ENCODE results near the gene EPS8L1.
A peak's percentile ranks its signal among the peaks of the same experiment; 100 is the strongest.
"Not testable (repeated sequence)": the region's sequence is repeated elsewhere in the genome, so short reads cannot be mapped to it uniquely, and the experiment has no call there.

Gene EPS8L1

DNA sequence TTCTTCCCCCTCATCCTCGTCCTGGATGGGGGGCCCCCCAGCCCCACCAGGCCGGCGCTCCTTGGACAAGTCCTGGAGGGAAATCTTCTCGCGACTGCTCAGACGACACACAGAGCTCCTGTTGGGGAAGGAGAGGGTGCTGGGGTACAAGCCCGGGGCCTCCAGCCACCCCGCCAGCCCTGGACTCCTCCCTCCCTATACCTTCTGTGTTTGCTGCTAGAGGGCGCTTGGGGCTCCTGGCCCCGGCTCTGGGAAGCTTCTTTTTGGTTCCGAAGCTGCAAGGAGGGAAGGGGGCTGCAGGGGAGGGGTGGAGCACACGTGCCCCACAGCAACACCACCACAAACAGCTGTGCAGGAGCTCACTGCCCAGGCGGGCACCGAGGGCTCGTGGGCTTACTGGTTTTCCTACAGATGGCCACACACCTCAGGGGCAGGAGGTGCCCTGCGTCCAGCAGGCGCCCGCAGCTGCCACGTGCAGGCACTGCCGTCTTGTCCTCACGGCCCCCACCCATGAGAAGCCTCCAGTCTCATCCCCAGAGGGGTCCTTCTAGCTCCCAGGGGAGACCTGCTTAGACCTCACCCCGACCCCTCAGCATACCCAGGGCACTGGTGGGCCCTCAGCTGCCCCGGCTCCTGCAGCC lies 20.5 kb downstream of the EPS8L1 start:
- DNase-seq = no peak

DNA sequence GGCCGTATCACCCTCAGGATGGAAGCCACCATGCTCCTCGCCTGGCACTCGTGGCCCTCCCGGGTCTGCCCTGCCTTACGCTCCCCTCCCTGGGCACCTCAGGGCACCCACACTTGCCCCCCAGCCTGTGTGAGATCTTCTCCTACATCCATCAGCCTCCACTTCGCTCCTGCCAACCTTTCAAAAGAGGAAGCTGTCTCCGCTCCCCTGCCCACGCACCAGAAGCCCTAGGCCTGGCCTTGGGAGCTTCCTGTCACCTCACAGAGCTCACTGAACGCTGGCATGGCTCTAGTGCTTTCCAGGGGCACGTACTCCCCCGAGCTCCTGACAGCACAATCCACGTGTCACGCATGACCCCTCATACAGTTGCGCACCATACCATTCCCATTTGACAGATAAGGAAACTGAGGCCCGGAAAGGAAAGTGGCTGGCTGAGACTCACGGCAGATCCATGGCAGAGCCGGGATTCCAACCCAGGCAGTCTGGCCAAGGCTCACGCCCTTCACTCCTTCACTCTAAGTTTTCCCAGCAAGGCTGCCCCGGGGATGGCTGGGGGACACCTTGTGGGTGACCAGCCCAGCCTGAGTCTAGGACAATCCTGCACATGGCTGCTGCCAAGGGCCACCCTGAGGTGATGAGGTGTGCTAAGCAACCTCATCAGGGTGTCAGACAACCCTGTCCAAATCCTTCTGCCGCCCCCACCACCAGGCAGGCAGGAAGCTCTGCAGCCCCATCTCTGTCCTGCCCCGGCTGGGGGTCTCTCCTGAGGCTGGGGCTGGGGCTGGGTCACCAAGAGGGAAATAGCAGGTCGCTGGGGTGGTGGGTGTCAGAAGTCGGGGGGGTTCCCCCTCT lies 22.4 kb downstream of the EPS8L1 start:
- no peak for DNase-seq

DNA sequence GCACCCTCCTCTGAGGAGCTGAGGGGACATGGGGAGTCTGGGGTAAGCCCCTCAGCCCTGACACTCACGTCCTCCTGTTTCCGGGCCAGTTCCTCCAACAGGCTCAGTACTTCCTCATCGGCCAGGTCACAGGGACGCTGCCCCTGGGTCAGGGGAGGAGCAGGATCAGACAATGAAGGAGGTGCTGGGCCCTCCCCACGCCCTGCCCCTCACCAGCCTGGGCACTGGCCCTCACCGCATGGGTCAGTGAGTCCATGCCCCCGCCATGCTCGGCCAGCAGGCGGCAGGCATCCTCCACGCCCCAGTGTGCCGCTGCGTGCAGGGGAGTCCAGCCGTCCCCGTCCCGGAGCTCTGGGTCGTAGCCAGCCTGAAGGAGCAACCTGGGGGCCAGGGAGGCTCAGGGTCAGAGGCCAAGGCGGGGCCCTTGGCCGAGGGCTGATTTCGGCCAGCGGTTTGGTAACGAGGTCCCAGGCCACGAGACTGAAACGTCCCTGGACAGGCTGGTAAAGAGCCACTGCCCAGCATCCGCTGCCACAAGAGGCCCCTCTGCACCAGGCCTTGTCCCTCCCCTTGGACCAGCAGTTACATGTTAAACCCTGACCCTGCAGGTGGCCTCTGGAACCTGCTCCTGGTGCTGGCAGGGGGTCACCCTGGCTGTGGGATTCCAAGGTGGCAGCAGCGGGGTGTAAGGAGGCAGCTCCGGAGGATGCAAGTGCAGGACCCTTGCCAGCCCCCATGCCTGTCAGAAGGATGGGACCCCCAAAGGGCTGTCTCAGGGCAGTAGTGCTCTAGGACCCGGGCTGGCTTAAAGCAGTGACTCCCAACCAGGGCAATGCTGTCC lies 23.3 kb downstream of the EPS8L1 start:
- no peak for DNase-seq

DNA sequence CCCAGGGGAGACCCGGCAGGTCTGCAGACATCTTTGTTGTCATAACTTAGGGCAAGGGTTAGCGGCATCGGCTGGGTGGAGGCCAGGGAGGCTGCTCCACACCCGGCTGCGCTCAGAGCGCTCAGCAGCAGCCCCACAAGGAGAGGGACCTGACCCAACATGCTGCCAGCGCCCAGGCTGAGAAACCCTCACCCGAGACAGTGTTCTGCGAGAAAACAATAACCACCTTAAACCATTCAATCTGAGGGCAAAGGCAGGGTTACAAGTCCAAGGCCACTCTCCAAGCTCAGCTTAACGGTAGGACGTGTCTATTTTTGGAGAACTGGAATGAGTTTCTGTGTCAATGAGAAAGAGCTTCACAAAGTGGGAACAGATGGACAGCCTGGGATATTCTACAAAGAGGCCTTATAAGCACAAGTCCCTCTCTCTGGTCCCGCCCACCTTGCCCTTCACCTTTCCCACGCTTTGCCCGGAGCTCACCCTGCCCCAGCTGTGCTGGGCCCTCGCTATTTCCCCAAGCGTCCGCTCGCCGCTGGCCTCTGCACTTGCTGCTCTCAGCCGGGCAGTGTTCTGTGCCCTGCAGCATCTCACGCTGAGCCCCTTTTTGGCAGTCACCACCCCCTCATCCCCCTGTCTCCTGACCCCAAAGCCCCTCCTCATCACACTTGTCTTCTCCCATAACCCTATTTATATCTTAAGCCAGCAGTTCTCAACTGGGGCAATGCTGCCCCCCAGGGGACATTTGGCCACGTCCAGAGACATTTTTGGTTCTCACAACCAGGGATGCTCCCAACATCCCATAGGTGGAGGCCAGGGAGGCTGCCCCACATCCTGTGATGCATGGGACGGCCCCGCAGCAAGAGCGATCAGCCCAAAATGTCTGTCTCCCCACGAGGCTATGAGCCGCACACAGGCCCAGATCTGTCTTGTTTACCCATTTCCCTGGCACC lies 24.2 kb downstream of the EPS8L1 start:
- no peak for DNase-seq

DNA sequence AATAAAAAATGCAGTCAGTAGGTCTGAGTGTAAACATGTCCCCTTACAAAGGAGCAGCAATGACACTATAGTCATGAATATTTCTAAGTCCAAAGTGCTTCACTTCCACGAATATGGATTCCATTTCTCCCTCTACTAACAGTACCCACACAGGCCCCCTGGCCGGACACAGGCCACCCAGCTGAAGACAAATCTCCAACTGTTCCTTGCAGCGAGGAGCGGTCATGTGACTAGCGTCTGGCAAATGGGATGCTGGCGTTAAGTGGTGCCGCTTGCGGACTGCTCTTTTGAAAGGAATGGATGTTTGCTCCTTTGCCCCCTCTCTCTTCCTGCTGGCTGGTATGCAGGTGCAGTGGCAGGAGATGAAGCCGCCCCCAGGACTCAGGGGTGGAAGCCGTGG lies 25.6 kb downstream of the EPS8L1 start:
- DNase-seq = no peak

DNA sequence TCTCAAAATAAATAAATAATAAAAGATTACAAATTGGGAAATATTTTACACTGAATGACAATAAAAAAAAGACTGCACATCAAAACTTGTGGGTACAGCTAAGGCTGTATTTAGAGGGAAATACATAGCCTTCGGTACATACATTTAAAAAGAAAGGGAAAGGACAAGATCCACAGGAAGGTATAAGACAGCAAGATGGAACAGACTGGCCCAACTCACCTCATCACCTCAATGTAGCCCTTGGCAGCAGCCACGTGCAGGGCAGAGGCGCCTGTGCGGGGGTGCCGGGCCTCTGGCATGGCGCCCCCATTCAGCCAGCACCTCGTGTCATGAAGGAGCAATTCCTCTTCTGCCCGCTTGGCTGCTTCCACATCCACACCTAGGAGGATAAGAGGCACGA lies 27.5 kb downstream of the EPS8L1 start:
- no peak for DNase-seq

DNA sequence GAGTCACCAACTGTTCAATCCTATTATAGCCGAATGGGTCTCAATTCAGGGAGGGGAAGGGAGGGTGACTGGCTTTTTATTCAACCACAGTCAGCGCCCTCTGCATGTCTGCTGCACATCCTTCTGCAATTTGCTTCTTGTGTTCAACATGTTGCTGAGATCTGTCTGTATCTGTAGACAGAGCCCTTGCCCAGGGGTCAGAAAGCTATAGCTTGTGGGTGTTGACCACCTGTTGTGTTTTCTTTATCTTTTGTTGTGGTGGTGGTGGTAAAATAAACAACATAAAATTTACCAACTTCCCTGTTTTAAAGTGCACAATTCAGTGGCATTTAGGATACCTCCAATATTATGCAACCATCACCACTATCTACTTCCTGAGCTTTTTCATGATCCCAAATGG lies 29.6 kb downstream of the EPS8L1 start:
- no peak for DNase-seq

DNA sequence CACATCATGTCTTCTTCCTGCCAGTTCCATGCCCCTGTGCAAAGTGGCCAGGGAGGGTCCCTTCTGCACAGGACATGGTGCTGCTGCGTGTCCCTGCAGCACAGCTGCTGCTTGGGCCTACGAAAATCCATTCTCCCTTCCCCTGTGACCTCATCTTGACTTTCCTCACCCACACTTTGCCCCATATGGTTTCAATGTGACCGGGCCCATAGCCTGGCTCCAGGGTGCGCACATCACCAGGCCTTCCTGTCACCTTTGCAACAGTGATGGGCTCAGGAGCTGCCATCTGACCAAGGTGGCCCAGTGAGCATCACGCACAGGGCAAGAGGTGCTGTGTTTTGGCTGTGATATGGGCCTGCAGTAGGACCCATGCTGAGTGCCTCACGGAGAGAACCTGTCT lies 30.9 kb downstream of the EPS8L1 start:
- DNase-seq = no peak

DNA sequence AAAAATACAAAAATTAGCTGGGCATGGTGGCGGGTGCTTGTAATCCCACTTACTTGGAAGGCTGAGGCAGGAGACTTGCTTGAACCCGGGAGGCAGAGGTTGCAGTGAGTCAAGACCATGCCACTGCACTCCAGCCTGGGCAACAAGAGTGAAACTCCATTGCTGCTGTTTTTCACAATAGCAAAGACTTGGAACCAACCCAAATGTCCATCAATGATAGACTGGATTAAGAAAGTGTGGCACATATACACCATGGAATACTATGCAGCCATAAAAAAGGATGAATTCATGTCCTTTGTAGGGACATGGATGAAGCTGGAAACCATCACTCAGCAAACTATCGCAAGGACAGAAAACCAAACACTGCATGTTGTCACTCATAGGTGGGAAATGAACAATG lies 31.6 kb downstream of the EPS8L1 start:
- DNase-seq = not testable (repeated sequence)

DNA sequence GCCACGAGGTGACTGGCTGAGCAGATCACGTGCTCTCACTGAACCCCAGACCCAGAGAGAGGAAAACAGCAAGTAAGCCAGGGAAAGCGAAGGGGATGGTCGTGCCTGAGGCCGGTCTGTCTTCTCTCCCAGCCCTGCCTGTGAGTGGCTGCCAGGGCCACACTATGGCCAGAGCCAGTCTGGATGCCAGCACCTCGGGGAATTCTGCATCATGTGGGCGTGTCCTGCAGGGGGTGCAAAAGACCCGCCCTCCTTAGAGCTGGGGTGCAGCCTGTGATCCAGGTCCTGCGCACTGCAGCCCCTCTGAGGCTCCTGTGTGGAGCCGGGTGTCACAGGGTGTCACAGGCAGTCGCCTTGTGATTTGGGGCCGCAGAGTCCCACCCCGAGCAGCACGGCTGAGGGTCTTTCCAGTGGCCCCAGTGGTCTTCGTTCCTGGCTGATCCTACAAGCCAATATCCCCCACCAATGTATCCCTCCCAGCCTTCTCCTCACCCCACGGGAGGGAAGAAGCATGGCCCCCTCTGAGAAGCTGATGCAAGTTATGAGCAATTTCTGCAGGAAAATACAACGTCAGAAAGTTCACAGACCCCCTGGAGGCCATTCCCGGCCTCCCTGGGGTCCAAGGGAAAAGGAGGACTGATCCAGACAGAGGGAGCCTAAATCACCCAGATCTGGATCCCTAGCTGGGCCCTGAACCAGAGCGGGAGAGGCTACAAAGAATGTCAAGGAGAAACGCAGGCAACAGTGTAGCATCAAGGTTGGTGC lies 34.0 kb downstream of the EPS8L1 start:
- DNase-seq = no peak

DNA sequence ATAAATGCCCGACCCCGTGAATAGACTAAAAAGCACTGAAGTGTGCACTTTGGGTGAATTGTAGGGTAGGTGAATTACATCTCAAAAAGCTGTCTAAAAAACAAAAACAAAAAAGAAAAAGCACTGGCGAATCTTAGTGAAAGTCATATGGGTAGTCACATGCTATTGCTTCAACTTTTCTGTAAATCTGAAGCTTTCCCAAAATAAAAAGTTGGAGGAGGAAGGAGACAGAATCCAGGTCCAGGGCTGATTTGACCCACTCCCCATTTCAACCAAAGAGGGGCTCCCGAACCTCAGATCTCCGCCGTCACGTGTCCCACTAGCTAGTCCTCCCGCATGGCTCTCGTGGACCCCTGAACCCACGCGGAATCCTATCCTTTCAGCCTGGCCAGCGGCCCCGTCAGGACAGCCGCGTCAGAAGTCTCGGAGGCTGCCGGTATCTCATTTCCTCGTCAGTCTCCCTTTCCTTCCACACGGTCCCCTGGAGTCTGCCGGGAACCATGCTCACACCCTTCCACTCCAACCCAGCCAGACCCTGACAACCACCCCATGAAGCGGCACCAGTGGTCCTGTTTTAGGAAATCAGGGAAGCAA lies 35.7 kb downstream of the EPS8L1 start:
- DNase-seq = no peak

DNA sequence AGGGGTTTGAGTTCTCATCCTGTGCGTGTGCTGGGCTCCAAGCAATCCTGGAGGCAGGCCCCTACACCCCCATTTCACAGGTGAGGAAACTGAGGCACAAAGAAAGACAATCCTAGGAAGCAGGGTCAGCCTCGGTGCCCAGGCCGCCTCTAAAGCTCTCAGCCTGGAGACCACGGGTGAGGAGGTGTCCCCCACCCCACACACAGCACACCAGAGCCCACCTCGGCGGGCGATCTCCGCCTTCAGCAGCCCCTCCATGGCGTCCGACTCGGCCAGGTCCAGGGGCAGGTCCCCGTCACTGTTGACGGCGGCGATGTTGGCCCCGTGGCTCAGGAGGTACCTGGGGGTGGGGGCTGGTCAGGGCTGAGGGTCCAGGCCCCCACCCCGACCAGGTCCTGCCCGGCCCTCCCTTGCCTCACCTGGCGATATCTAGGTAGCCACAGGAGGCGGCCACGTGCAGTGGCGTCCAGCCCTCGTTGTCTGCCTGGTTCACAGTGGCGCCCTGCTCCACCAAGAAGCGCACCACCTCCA lies 36.6 kb downstream of the EPS8L1 start:
- DNase-seq = no peak

DNA sequence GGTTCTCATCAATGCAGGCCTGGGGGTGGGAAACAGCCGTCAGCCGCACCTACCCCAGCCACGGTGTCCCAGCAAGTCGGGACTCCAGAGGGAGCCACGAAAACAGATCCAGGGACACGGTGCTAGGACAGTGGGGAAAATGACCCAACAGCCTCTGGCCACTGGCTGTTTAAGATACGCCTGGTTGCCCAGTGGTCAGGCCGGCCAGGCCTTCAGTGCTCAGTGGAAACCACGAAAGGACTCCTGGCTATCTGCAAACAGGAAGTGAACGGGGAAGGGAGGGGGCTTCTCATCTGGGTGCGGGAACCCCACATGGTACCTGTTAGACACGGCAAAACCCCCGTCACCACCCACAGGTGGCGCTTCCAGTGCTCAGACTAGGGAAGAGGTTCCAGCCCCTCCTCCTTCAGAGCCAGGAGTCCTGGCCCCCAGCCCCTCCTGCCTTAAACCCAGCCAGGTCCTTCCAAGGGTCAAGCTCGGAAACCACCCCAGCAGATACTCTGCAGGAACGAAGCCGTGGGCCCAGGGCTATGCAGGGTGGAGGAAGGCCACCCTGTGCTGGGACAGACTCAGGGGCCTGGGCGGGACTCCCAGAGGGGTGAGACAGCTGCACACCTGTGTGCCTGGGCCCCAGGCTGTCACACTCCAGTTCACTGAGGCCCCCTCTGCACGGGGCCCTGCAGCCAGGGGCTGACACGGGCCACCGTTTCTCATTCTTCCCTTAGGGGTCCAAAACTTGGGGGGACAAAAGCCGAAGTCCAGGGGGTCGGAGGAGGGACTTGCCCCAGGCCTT lies 37.3 kb downstream of the EPS8L1 start:
- DNase-seq = no peak

DNA sequence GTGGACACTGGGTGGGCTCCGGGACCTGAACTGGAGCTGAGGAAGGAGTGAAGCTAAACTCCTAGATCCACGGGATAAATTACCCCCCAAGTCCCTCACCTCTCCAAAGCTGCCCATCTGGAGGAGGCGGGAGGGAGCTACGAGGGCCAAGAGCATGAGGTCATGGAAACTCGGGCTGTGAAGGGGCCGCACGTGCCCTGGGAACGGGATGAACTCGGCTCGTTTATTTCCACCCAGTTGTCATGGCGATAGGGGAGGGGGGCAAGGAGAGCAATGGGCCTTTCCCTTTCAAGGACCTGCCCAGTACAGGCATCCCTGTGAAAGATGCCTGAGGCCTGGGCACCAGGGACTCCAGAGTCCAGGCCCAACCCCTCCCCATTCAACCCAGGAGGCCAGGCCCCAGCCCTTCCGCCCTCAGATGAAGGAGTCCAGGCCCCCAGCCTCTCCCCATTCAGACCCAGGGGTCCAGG lies 37.9 kb downstream of the EPS8L1 start:
- DNase-seq = no peak

DNA sequence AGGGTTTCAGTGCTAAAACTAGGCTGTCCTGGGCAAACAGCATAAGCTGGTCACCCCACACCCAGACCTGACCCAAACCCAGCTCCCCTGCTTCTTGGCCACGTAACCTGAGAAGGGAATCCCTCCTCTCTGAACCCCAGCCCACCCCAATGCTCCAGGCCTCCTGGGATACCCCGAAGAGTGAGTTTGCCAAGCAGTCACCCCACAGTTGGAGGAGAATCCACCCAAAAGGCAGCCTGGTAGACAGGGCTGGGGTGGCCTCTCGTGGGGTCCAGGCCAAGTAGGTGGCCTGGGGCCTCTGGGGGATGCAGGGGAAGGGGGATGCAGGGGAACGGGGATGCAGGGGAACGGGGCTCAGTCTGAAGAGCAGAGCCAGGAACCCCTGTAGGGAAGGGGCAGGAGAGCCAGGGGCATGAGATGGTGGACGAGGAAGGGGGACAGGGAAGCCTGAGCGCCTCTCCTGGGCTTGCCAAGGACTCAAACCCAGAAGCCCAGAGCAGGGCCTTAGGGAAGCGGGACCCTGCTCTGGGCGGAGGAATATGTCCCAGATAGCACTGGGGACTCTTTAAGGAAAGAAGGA lies 39.0 kb downstream of the EPS8L1 start:
- no peak for DNase-seq

DNA sequence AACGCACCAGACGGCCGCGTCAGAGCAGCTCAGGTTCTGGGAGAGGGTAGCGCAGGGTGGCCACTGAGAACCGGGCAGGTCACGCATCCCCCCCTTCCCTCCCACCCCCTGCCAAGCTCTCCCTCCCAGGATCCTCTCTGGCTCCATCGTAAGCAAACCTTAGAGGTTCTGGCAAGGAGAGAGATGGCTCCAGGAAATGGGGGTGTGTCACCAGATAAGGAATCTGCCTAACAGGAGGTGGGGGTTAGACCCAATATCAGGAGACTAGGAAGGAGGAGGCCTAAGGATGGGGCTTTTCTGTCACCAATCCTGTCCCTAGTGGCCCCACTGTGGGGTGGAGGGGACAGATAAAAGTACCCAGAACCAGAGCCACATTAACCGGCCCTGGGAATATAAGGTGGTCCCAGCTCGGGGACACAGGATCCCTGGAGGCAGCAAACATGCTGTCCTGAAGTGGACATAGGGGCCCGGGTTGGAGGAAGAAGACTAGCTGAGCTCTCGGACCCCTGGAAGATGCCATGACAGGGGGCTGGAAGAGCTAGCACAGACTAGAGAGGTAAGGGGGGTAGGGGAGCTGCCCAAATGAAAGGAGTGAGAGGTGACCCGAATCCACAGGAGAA lies 39.9 kb downstream of the EPS8L1 start:
- no peak for DNase-seq

DNA sequence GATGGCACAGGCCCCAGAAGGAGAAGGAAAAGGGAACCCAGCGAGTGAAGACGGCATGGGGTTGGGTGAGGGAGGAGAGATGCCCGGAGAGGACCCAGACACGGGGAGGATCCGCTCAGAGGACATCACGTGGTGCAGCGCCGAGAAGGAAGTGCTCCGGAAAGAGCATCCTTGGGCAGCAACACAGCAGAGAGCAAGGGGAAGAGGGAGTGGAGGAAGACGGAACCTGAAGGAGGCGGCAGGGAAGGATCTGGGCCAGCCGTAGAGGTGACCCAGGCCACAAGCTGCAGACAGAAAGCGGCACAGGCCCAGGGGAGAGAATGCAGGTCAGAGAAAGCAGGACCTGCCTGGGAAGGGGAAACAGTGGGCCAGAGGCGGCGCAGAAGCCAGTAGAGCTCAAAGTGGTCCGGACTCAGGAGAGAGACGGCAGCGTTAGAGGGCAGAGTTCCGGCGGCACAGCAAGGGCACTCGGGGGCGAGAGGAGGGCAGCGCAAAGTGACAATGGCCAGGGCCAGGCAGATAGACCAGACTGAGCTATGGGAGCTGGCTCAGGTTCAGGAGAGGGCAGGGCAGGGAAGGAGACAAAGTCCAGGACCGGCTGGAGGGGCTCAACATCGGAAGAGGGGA lies 40.7 kb downstream of the EPS8L1 start:
- DNase-seq = peak; percentile 27

DNA sequence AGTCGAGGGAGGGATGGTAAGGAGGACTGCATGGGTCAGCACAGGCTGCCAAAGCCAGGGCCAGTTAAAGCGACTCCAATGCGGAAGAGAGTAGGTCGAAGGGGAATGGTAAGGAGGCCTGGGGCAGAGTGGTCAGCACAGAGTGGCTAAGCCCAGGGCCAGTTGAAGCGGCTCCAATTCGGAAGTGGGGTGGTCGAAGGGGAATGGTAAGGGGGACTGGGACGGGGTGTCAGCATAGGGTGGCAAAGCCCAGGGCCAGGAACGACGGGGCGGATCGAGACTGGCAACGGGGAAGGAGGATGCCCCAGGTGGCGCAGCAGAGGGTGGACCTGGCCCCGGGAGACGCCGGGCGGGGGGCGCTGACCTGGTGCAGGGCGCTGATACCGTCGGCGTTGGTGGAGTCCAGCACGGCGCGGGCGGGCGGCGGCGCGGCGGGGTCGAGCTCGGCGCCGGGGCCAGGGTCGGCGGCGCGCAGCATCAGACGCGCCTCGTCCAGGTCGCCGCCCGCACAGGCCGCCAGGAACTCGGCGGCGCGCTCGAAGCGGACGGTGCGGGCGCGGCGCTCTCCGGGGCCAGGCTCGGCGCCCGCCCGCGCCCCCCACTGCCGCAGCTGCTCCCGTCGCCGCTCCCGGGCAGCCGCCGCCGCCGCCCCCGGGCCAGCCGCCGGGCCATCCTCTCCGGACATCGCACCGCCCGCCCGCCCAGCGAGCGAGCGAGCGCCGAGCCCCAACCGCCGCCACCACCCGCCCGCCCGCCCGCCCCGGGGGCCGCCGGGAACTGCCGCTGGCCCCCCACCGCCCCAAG lies 41.4 kb downstream of the EPS8L1 start, which contains the start of gene PPP1R12C:
Gene PPP1R12C, minus strand, starts transcription at position 779 of the 804 bp plus-strand sequence. Its CDS starts 94 bp downstream, at position 685.
- no peak for DNase-seq

All from NCI-H510A treated with DMSO at 0.1 percent for 48 hours (cell line).